ENCODE data around the gene PLA2G5. TPM values are rescaled to one million over a fixed set of nuclear protein-coding genes. Genes with fewer than 3 reads are reported as not detected.

Gene PLA2G5
- polyA plus RNA-seq, 3 donors, result not detected

DNA sequence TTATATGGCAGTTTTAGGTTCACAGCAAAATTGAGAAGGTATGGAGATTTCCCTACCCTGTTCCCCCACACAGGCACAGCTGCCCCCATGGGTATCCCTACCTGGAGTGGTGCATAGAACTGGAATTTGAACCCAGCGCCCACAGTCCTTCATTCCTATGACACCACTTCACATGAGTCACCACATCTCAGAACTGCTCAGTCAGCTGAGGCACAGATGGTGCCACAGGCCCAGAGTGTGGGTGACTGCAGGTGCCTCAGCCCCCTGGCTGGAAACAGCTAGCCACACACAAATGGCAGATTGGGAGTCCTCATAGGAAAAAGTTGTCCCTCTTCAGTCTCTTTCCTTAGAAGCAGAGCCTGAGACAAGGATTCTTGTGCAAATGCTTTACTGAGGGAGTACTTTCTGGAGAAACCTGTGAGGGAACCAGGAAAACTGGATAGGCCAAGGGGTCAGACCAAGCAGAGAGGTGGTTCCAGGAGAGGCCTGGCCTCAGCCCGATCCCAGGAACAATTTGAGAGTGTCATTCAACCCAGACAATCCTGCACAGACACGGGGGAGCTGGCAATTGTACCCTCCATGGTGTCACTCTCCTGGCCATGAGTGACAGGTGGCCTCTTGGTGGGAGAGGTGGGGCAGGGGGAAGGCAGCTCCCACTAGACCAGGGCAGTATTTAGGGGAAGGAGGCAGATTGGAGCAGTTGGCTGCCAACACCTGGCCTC, 42.4 kb downstream of the PLA2G5 start:
- Histone ChIP-seq H3K79me2 (ENCODE audit: insufficient read depth, low read length) (no peaks in the 10 kb centered on the region), H3K4me1 (ENCODE audit: control insufficient read depth in 1 of 2, insufficient read depth in 2 of 2, low read length in 2 of 2) (no peaks in the 10 kb centered on the region), H3K9me3 (replicated peaks in 1 of 2; ENCODE audit: control insufficient read depth in 1 of 2, insufficient read depth in 1 of 2, low read length in 2 of 2) (no peaks in the 10 kb centered on the region), H3K27ac (ENCODE audit: low read depth in 1 of 2, low read length in 2 of 2) (no peak overlapping the region), H3K36me3 (replicated peaks in 1 of 2; ENCODE audit: control insufficient read depth in 1 of 2, insufficient read depth in 2 of 2, low read length in 2 of 2) (no peaks in the 10 kb centered on the region), H3K27me3 (ENCODE audit: control insufficient read depth in 2 of 2, insufficient read depth in 2 of 2, low read length in 2 of 2) (peaks cover 0 to 3% of the 10 kb centered on the region in 2 donors), H3K4me2 (replicated peaks; ENCODE audit: extremely low read depth, low read length, poor library complexity, severe bottlenecking) (no peak overlapping the region), H4K20me1 (ENCODE audit: insufficient read depth, low read length) (no peaks in the 10 kb centered on the region), H3K9ac (ENCODE audit: insufficient read depth, low read length, poor library complexity, severe bottlenecking) (no peak overlapping the region), H3K4me3 (replicated peaks in 1 of 3; ENCODE audit: low read depth in 2 of 3, low read length in 3 of 3) (no peak overlapping the region), H2AFZ (ENCODE audit: insufficient read depth, low read depth, low read length, poor library complexity, severe bottlenecking) (no peak overlapping the region)
- WGBS (ENCODE audit: insufficient coverage), result 100% methylated on average over 2 of the region's 3 CpGs
- DNase-seq, result no peak
- Mint-ChIP-seq H3K4me3 (no peak overlapping the region), H3K9me3 (peaks cover 0 to 2% (median 0%) of the 10 kb centered on the region in 7 donors), H3K27ac (no peak overlapping the region), H3K4me1 (no peaks in the 10 kb centered on the region), H3K36me3 (no peaks in the 10 kb centered on the region), H3K27me3 (ENCODE audit: low read depth in 3 of 3) (peaks cover 12 to 16% (median 13%) of the 10 kb centered on the region in 3 donors)
- TF ChIP-seq, protein P1, sequence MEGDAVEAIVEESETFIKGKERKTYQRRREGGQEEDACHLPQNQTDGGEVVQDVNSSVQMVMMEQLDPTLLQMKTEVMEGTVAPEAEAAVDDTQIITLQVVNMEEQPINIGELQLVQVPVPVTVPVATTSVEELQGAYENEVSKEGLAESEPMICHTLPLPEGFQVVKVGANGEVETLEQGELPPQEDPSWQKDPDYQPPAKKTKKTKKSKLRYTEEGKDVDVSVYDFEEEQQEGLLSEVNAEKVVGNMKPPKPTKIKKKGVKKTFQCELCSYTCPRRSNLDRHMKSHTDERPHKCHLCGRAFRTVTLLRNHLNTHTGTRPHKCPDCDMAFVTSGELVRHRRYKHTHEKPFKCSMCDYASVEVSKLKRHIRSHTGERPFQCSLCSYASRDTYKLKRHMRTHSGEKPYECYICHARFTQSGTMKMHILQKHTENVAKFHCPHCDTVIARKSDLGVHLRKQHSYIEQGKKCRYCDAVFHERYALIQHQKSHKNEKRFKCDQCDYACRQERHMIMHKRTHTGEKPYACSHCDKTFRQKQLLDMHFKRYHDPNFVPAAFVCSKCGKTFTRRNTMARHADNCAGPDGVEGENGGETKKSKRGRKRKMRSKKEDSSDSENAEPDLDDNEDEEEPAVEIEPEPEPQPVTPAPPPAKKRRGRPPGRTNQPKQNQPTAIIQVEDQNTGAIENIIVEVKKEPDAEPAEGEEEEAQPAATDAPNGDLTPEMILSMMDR (IDR thresholded peaks at IDR 0.05), result no peak
- intact Hi-C loops (cut with micrococcal nuclease), result no loop called here

DNA sequence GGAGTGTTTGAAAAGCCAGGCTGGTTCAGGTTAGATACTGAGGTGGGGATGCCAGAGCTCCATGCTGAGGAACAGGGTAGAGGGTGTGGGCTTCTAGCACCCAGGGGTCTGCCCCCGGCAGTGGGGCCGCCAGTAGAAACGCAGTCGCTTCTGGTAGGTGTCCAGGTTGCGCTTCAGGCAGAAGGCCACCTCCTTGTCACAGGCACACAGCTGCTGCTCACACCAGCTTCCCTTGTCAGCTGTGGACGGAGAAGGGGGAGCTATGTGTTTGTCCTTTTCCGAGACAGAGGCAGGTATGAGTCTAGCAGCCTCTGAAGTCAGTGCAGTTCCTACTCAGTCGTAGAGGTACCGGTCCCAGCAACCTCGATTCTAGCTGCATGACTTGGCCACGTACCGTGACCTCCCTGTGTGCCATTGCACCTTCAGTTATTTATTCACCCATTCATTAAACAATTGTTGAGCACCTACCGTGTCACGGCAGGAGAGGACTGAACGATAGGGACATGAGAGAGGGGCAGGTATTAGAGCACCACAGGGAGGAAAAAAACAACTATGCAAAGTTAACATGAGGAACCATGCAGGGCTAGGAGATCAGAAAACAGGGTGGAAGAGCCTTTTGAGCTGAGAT, 44.1 kb downstream of the PLA2G5 start:
- TF ChIP-seq, protein P1 (IDR thresholded peaks at IDR 0.05), result no peak
- Mint-ChIP-seq H3K9me3 (peaks cover 0 to 2% (median 0%) of the 10 kb centered on the region in 7 donors), H3K27ac (peak overlapping the region in 1 of 7 donors; percentile 3), H3K36me3 (no peaks in the 10 kb centered on the region), H3K27me3 (ENCODE audit: low read depth in 3 of 3) (peaks cover 7 to 8% (median 8%) of the 10 kb centered on the region in 3 donors), H3K4me1 (peaks cover 2% of the 10 kb centered on the region), H3K4me3 (no peak overlapping the region)
- Histone ChIP-seq H3K79me2 (ENCODE audit: insufficient read depth, low read length) (no peaks in the 10 kb centered on the region), H3K4me2 (replicated peaks; ENCODE audit: extremely low read depth, low read length, poor library complexity, severe bottlenecking) (no peak overlapping the region), H3K4me1 (ENCODE audit: control insufficient read depth in 1 of 2, insufficient read depth in 2 of 2, low read length in 2 of 2) (peaks cover under 1 to 1% of the 10 kb centered on the region in 2 donors), H3K27me3 (ENCODE audit: control insufficient read depth in 2 of 2, insufficient read depth in 2 of 2, low read length in 2 of 2) (no peaks in the 10 kb centered on the region), H2AFZ (ENCODE audit: insufficient read depth, low read depth, low read length, poor library complexity, severe bottlenecking) (no peak overlapping the region), H4K20me1 (ENCODE audit: insufficient read depth, low read length) (no peaks in the 10 kb centered on the region), H3K36me3 (replicated peaks in 1 of 2; ENCODE audit: control insufficient read depth in 1 of 2, insufficient read depth in 2 of 2, low read length in 2 of 2) (no peaks in the 10 kb centered on the region), H3K9me3 (replicated peaks in 1 of 2; ENCODE audit: control insufficient read depth in 1 of 2, insufficient read depth in 1 of 2, low read length in 2 of 2) (no peaks in the 10 kb centered on the region), H3K27ac (ENCODE audit: low read depth in 1 of 2, low read length in 2 of 2) (no peak overlapping the region), H3K4me3 (replicated peaks in 1 of 3; ENCODE audit: low read depth in 2 of 3, low read length in 3 of 3) (no peak overlapping the region), H3K9ac (ENCODE audit: insufficient read depth, low read length, poor library complexity, severe bottlenecking) (no peak overlapping the region)
- no peak for DNase-seq
- intact Hi-C loops (cut with micrococcal nuclease), result no loop called here
- WGBS (ENCODE audit: insufficient coverage), result 83% methylated on average over 8 of the region's 15 CpGs
